HG03066 (cell line): ENCODE results near the gene NUP214.

Experiments
- ATAC-seq: cut with Tn5 transposase; IDR thresholded peaks from one replicate; pipeline ENCODE4 v1.9.1; 2021; ENCODE audit warnings: low read depth; ENCODE audit not compliant: unreplicated experiment

NUP214 gene

GRCh38 chr9:131125288-131126058, at the start of gene NUP214:
TSS of gene NUP214 (plus strand) at chr9:131125586. CDS start at chr9:131125705, 119 bp downstream.
- peak; percentile 91 for ATAC-seq

- ATAC-seq, result no peak
These were observed 48.8 kb upstream of the NUP214 start for GRCh38 chr9:131076347-131077195.

GRCh38 chr9:131078427-131079366, 46.7 kb upstream of the NUP214 start:
- no peak for ATAC-seq

- no peak for ATAC-seq
These were observed 44.8 kb upstream of the NUP214 start for GRCh38 chr9:131080589-131080988.

DNA sequence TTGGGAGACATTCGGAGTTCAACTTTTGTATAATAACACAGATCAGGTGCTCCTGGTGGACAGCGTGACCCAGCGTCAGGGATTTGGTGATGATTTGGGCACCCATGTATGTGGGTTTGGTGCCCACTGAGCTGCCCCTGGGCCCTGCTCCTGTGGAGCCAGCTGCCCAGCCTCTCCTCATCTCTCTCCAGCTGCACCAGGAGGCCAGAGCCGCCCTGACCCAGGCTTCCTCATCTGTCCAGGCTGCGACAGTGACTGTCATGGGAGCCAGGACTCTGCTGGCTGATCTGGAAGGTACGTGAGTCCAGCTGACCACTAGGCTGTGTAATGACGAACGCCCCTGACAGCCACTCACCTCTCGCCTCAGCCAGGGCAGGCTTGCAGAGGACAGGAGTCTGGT, 43.5 kb upstream of the NUP214 start:
- ATAC-seq, result no peak

GRCh38 chr9:131082774-131083512, 42.4 kb upstream of the NUP214 start:
- no peak for ATAC-seq

DNA sequence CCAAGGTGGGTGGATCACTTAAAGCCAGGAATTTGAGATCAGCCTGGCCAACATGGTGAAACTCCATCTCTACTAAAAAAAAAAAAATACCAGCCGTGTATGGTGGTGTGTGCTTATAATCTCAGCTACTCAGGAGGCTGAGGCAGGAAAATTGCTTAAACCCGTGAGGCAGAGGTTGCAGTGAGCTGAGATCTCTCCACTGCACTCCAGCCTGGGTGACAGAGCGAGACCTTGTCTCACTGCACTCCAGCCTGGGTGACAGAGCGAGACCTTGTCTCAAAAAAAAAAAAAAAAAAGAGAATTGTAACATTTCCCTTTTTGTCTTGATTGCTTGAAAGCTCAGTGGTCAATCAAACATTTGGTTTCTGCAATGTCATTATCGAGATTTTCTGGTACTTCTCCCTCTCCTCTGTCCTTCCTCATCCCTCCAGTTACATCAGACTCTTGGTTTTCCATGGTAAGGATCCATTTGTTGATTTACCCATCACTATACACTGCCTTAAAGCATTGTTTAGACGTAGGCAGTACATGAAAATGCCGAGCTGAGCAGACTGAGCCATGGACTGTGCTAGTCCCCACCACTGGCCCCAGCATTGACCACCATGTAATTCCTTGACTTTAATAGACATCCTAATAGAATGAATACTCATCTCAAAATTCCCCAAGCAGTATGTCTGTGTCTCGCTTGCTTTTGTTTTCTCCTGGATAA, 40.6 kb upstream of the NUP214 start:
- no peak for ATAC-seq

GRCh38 chr9:131085370-131086122, 39.8 kb upstream of the NUP214 start:
- ATAC-seq, result no peak

- ATAC-seq, result no peak
These were observed 38.0 kb upstream of the NUP214 start for GRCh38 chr9:131087354-131087893.

GRCh38 chr9:131090025-131090787, 35.2 kb upstream of the NUP214 start:
- no peak for ATAC-seq

GRCh38 chr9:131091352-131091992, 33.9 kb upstream of the NUP214 start:
- ATAC-seq, result no peak

DNA sequence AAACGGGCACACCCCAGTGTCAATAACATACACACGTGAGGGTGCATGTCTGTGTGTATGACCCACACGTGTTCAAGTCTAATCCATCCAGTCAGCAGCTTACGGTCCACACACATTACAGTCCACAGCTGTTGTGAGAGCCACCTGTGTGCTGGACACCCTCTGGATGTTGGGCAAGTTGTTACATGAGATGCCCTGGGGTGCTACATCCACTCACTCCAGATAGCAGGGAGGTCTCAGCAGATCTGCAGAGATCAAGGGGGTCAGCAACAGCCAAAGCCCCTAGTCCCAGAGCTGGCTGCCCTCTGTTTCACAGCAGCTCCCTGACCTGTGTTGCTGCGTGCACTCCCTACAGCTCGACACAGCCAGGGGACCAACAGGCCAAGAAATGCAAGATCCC, 33.4 kb upstream of the NUP214 start:
- no peak for ATAC-seq

DNA sequence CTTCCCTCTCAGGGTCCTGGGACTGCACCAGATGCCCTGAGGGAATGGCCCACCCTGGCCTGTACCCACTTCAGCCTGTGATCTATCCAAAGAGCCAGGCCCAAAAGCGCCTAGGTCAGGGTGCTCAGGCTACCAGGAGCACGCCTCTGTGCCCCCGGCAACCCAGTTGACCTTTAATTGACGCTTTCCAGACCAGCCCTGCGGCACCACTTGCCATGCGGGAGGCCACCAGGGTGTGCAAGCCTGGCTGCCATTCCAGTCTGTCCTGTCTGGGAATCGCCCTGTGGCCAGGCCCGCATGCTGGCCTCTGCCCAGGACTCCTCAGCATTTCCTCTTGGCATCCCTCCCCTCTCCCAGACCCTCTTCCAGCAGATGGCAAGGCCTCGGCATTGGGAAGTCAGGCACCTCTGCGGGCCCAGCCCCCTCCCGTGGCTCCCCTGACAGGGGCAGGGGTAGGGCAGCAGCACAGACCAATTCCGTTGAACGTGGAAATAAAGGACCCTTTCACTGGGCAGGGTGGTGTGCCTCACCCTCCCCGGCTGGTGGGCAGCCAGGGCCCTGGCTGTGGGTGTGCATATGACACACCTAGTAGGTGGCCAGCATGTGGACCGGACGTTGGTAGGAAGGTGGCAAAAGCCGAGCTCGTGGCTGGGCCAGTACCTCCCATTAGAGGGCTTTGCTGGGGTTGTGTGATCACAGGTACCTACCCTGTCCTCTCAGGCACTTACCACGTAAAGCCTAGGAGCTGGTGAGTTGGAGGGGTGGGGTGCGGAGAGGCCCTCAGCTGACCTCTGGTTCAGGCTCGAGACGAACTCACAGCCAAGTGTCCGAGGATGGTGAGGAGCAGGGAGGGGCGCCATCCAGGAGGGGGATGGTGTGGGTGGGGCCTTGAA, 32.6 kb upstream of the NUP214 start:
- no peak for ATAC-seq

- no peak for ATAC-seq
These were observed 31.4 kb upstream of the NUP214 start for GRCh38 chr9:131094015-131094414.

GRCh38 chr9:131094622-131095021, 30.8 kb upstream of the NUP214 start:
- ATAC-seq, result no peak

- ATAC-seq, result no peak
These were observed 29.6 kb upstream of the NUP214 start for GRCh38 chr9:131095666-131096268.
